Endothelial cell (in vitro differentiated cells): ENCODE data around the gene FBXL7. TPM values are rescaled to one million over a fixed set of nuclear protein-coding genes. Genes with fewer than 3 reads are reported as not detected.
A peak's percentile ranks its signal among the peaks of the same experiment; 100 is the strongest.

Experiments
- DNase-seq: peaks from one replicate; pipeline ENCODE4 v3.0.0; 2021; ENCODE audit warnings: low spot score
- H3K27ac Mint-ChIP-seq: one replicate; pipeline ENCODE4 v1.8.0; 2021; ENCODE audit warnings: mixed read lengths, inconsistent platforms; ENCODE audit not compliant: unreplicated experiment
- H3K27me3 Mint-ChIP-seq: one replicate; pipeline ENCODE4 v1.8.0; 2021; ENCODE audit warnings: mild to moderate bottlenecking, moderate library complexity, mixed read lengths, inconsistent platforms; ENCODE audit not compliant: unreplicated experiment
- H3K36me3 Mint-ChIP-seq: one replicate; pipeline ENCODE4 v1.8.0; 2021; ENCODE audit warnings: mild to moderate bottlenecking, low read depth, mixed read lengths, inconsistent platforms; ENCODE audit not compliant: unreplicated experiment
- H3K4me1 Mint-ChIP-seq: one replicate; pipeline ENCODE4 v1.8.0; 2021; ENCODE audit warnings: mild to moderate bottlenecking, mixed read lengths, inconsistent platforms; ENCODE audit not compliant: unreplicated experiment
- H3K4me3 Mint-ChIP-seq: one replicate; pipeline ENCODE4 v1.8.0; 2021; ENCODE audit warnings: mild to moderate bottlenecking, mixed read lengths, inconsistent platforms; ENCODE audit not compliant: unreplicated experiment
- H3K9me3 Mint-ChIP-seq: one replicate; pipeline ENCODE4 v1.8.0; 2021; ENCODE audit warnings: mixed read lengths, inconsistent platforms; ENCODE audit not compliant: unreplicated experiment
- total RNA-seq: library from RNA; stranded (reverse); fragmentation: NEBNext Ultra II Directional; extraction: Animal tissue kit (Norgen Biotek cat#: 25700); gene quantifications from one replicate; pipeline ENCODE4 v1.2.1, GENCODE V29; 2021; ENCODE audit not compliant: unreplicated experiment
- TF ChIP-seq, protein P1 (sequence below): fragments of 200-600 bp; sonication (generic); IDR thresholded peaks from one replicate; pipeline ENCODE4 v1.5.0; 2021; ENCODE audit warnings: antibody characterized with exemption; ENCODE audit not compliant: unreplicated experiment

Gene FBXL7
- total RNA-seq, 1 donor from 2014 or later: 63.8 TPM

DNA sequence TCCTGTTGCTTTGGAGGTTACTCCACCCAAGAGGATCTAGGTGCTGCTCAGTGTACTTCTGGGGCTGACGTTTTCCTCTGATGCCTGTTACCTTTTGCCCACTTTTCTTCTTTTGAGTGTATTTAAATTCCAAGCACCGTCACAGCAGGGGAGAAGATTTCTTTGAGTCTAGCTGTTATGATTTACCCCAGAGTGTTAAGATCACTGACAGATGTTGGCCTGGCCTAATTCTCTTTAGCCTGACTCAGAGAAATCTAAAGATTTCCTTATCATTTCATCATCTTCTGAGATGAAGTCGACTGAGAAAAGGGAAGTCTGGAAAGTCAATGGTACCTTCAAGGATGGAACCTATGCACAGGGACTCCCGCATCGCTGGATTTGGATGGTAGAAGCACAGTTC is 191.5 kb downstream of the FBXL7 start:
- H3K9me3 Mint-ChIP-seq: no peaks in the 10 kb centered on the region
- no peak for DNase-seq
- peak overlapping the region; percentile 14 for H3K27ac Mint-ChIP-seq
- H3K36me3 Mint-ChIP-seq: peaks cover 20% of the 10 kb centered on the region
- no peak overlapping the region for H3K4me3 Mint-ChIP-seq
- peaks cover 3% of the 10 kb centered on the region for H3K27me3 Mint-ChIP-seq
- TF ChIP-seq, protein P1, sequence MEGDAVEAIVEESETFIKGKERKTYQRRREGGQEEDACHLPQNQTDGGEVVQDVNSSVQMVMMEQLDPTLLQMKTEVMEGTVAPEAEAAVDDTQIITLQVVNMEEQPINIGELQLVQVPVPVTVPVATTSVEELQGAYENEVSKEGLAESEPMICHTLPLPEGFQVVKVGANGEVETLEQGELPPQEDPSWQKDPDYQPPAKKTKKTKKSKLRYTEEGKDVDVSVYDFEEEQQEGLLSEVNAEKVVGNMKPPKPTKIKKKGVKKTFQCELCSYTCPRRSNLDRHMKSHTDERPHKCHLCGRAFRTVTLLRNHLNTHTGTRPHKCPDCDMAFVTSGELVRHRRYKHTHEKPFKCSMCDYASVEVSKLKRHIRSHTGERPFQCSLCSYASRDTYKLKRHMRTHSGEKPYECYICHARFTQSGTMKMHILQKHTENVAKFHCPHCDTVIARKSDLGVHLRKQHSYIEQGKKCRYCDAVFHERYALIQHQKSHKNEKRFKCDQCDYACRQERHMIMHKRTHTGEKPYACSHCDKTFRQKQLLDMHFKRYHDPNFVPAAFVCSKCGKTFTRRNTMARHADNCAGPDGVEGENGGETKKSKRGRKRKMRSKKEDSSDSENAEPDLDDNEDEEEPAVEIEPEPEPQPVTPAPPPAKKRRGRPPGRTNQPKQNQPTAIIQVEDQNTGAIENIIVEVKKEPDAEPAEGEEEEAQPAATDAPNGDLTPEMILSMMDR: no peak
- peaks cover 21% of the 10 kb centered on the region for H3K4me1 Mint-ChIP-seq

DNA sequence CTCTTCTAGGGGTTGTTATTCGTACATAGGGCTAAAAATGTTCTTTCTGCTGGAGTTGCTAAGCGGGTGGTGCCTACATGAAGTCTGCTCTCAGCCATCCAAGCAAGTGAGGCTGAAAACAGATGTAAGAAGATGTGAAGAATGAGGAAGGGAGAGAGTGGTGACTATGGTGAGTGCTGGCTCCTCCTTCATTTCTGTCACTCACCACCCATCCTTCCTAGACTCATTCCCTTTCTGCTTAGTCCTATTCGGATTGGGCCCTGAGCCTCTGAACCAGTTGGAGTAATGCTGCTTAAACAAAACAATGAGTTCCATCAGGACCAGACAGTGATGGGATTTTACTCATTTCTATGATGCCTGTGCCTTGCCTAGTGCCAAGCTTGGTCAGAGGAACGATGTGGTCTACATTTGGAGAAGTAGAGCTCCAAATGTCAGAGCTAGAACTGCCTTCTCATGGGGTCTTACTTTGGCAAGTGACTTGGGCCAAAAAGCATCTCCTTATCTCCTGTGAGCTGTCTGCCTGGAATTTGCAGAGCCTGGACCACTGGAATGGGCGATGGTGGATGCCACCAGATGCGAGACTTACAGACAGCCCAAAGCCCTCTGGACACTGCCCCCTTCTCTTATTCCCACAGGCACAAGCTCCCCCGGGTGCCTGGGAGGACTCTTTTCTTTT is 192.9 kb downstream of the FBXL7 start:
- H3K4me1 Mint-ChIP-seq: peaks cover 19% of the 10 kb centered on the region
- peaks cover 20% of the 10 kb centered on the region for H3K36me3 Mint-ChIP-seq
- H3K27ac Mint-ChIP-seq: no peak overlapping the region
- no peaks in the 10 kb centered on the region for H3K9me3 Mint-ChIP-seq
- TF ChIP-seq, protein P1: no peak
- H3K27me3 Mint-ChIP-seq: peaks cover 3% of the 10 kb centered on the region
- H3K4me3 Mint-ChIP-seq: no peak overlapping the region
- DNase-seq: no peak

DNA sequence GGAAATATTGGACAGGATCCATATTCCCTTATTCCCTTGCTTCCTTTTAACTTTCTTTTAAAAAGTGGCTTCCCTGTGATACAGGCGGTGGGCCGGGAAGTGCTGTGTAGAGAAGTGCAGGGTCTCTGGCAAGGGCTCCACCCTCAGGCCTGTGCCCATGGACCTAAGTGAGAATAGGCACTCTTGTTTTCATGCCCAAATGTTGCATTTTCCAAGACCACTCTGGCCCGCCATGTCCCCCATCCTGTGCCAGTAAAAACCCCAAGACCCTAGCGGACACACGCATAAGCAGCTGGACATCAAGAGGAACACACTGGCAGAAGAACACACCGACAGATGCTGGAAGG is 193.4 kb downstream of the FBXL7 start:
- Mint-ChIP-seq H3K4me1 (peaks cover 19% of the 10 kb centered on the region), H3K4me3 (no peak overlapping the region), H3K36me3 (peaks cover 20% of the 10 kb centered on the region), H3K27ac (peak overlapping the region; percentile 39), H3K27me3 (peaks cover 3% of the 10 kb centered on the region), H3K9me3 (no peaks in the 10 kb centered on the region)
- no peak for DNase-seq
- TF ChIP-seq, protein P1: no peak

- Mint-ChIP-seq H3K27ac (no peak overlapping the region), H3K9me3 (no peaks in the 10 kb centered on the region), H3K4me3 (no peak overlapping the region), H3K27me3 (peaks cover 3% of the 10 kb centered on the region), H3K36me3 (peaks cover 20% of the 10 kb centered on the region), H3K4me1 (peaks cover 19% of the 10 kb centered on the region)
- no peak for DNase-seq
- TF ChIP-seq, protein P1: no peak
Measured at GRCh38 chr5:15693933-15694332, 194.0 kb downstream of the FBXL7 start.

DNA sequence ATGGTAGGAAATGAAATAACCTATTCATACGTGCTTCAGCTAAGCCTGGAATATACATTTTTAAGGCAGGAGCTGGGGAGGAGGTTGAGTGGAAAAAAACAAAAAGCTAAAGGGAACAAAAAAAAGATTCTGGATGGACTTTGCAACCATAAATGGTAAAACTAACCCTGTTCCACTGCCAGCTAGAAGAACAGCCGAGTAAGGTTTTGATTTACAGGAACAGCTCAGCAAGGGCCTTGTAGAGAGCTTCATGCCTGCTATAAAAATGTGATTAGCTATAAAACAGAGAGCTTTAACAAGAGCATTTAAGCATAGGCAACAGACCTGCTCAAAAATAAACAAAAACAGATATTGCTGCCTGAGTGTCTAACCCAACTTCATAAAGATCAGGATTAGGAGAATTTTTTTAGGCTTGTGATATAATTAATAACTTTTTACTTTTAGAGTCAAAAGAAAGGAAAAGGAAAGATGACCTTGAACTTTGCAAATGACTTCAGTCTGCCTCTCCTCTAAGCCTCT is 194.8 kb downstream of the FBXL7 start:
- DNase-seq: no peak
- no peak overlapping the region for H3K4me3 Mint-ChIP-seq
- H3K9me3 Mint-ChIP-seq: no peaks in the 10 kb centered on the region
- TF ChIP-seq, protein P1: no peak
- no peak overlapping the region for H3K27ac Mint-ChIP-seq
- H3K4me1 Mint-ChIP-seq: peaks cover 23% of the 10 kb centered on the region
- peaks cover 24% of the 10 kb centered on the region for H3K36me3 Mint-ChIP-seq
- peaks cover 3% of the 10 kb centered on the region for H3K27me3 Mint-ChIP-seq
